GM18867 (cell line): ENCODE measurements around the gene DNAJC16.
"Not testable (repeated sequence)": the region's sequence is repeated elsewhere in the genome, so short reads cannot be mapped to it uniquely, and the experiment has no call there.

Experiments used
- ATAC-seq: cut with Tn5 transposase; IDR thresholded peaks from one replicate; pipeline ENCODE4 v1.9.1; 2021; ENCODE audit warnings: mild to moderate bottlenecking, moderate library complexity; ENCODE audit not compliant: unreplicated experiment

Gene DNAJC16

DNA sequence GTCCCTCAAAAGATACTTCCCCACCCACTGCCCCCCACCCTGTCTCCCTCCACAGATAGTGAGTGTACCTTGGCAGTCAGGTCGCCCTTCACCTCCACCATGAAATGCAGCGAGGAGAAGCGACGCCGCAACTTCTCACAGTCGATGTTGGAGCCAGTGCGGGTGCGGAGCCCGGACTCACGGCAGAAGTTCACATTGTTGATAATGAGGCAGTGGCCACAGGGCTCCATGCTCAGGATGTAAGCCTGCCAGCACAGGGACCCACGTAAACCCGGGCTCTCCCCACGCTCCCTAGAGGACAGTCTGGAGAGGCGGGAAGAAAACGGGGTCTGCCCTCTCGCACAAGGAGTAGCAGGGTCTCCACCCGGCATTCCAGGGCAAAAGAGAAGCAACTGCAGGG lies 19.8 kb upstream of the DNAJC16 start:
- ATAC-seq: no peak

DNA sequence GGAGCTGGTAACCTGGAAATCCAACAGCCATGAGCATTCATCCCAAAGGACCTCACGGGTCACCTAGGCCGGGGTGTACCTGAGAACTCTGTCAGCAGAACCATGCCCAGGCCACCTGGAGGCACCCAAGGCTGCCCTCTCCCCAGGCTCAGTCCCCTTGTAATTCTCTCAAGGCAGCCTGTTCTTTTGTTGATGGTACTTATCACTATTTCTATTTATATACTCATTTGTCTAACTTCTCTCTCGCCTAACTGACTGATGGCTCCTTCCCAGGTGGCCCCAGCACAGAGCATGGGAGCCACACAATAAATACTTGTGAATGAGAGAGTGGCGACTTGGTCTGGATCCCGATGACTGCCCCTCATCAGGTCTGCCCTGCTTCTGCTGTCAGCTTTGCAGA lies 19.4 kb upstream of the DNAJC16 start:
- no peak for ATAC-seq

DNA sequence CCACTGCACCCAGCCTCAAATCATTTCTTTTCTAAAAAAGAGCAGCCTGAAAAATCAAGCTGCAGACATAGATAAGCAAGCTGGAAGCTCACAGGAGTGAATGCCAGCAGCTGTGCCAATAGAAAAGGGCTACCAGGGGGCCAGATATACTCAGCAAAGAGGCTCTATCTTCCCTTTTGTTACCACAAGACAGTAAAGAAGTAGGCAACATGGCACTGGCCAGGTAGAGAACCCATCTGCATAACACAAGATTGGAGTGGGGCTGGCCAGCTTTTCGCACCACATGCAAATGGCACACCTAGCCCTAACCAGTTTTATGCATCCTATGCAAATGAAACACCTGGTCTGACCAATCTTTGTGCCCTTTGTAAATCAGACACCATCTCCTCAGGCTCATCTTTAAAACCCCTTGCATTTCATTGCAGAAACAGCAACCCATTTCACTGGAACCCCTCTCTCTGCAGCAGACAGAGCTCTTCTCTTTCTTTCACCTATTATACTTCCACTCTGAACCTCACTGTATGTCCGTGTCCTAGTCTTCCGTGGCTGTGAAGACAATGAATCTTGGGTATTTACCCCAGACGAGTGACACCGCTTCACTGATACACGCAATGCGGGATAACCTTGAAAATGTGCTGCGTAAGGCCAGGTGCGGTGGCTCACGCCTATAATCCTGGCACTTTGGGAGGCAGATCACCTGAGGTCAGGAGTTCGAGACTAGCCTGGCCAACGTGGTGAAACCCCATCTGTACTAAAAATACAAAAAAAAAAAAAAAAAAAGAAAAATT lies 17.8 kb upstream of the DNAJC16 start:
- ATAC-seq: no peak

DNA sequence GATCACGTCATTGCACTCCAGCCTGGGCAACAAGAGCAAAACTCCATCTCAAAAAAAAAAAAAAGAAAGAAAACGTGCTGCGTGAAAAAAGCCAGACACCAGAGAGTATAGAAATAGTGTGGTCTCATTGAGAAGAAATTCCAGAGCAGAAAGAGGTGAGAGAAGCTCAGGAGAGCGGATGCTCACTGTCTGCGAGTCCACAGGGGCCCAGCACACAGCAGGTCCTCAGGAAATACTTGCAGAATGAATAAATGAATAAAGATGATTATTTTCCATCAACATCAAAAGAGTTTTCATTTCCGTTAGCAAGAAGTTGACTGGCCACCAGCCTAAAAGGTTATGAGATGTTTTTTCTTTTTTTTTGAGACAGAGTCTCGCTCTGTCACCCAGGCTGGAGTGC lies 17.1 kb upstream of the DNAJC16 start:
- no peak for ATAC-seq

DNA sequence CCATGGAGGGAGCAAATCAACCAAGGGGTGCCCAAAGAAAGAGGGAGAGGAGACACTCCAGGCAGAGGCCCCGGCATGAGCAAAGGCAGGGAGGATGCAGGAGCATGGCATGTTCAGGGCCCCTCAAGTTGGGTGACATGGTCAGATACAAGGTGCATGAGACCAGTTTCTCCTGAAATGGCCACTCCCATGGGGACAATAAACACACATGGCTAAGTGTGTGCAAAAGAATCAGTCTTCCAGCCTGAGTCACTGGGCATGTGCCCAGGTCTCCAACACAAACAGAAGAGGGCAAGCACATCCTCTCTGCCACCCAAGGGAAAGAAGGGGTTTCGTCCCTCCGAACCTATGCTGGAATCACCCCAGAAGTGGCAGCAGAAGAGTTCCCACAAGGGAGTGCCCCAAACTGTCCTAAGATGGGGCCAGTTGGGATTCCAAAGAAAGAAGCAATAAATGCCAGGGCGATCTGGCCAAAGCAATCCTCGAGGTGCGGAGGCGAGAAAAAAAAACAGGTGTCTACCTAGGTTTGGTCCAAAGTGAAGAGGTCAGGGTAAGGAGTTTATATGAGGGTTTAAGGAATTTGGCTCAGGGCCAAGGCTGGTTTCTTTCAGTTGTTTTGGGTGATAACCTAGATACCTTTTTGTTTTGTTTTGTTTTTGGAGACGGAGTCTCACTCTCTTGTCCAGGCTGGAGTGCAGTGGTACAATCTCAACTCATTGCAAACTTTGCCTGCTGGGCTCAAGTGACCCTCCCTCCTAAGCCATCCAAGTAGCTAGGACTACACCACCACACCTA lies 15.8 kb upstream of the DNAJC16 start:
- no peak for ATAC-seq

DNA sequence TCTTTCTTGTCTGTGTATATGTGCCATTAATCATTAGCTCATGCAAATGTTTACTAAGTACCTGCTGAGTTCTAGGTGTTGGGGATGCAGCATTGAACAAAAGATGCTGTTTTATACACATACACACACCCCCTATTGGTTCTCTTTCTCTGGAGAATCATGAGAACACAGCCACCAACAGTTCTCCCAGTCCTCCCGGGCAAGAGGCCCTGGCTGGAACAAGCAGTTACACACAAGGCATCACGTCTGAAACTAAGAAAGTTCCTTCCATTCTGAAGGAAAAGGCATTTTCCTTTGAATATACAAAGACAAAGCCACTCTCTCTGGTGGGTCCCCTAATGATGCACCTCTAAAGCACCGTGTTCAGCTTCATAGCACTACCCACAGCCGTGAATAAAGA lies 13.5 kb upstream of the DNAJC16 start:
- no peak for ATAC-seq

DNA sequence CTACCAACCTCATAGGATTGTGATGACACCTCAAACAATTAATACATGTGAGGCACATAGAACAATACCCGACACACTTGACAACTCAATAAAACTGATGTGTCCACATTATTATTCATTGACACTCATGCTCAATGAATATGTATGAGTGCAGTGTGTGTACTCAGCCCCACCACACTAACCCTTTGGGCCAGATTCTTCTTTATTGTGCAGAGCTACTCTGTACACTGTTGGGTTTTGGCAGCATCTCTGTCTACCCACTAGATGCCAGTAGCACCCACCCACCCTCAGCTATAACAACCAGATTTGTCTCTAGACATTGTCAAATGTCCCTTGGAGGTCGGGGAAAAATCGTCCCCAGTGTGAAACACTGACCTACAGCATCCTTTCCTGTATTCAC lies 12.7 kb upstream of the DNAJC16 start:
- no peak for ATAC-seq

DNA sequence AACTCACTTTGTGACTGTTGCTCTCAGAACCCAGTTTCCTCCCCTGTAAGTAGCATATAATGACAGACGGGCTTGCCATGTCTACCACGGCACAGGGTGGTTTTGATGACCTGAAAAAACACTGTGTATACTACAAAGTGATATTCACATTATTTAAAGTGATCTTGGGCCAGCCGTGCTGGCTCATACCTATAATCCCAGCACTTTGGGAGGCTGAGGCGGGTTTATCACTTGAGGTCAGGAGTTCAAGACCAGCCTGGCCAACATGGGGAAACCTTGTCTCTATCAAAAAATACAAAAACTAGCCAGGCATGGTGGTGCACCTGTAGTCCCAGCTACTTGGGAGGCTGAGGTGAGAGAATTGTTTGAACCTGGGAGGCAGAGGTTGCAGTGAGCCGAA lies 12.1 kb upstream of the DNAJC16 start:
- not testable (repeated sequence) for ATAC-seq

DNA sequence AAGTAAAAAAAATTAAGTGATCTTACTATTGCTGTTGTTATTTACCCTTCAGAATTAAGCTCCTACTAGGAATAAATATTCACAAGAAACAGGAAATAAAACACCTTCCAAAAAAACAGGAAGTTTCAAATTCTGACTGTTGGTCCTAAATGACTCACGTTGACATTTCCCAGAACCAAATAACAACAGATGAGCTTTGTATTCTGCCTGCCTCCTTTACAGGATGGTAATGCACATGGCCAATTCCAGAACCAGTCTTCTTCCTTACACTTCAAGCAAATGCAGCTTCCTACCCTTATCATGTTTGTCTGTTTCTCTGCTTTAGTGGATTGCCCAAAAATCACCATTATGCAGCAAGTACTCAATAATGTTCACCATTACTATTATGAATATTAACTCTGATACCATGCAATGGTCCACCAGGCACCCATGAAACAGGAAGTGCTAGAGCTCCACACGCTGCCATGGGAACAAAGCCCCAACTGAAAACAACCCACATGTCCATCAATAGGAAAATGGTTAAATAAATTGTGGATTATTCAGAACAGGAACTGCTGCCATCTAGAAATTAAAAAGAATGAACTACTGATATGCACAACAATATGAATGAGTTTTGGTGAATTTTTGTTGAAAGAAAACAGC lies 11.5 kb upstream of the DNAJC16 start:
- no peak for ATAC-seq

DNA sequence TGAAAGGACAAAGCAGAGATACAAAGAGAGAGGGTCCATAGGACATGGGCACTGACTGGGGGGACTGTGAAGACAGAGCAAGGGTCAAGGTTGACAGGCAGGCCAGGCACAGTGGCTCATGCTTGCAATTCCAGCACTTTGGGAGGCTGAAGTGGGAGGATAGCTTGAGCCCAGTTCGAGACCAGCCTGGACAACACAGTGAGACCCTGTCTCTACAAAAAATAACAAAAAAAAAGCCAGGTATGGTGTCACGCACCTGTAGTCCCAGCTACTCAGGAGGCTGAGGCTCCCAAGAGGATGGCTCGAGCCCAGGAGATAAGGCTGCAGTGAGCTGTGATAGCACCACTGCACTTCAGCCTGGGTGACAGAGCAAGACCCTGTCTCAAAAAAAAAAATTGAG lies 7.0 kb upstream of the DNAJC16 start:
- ATAC-seq: no peak

DNA sequence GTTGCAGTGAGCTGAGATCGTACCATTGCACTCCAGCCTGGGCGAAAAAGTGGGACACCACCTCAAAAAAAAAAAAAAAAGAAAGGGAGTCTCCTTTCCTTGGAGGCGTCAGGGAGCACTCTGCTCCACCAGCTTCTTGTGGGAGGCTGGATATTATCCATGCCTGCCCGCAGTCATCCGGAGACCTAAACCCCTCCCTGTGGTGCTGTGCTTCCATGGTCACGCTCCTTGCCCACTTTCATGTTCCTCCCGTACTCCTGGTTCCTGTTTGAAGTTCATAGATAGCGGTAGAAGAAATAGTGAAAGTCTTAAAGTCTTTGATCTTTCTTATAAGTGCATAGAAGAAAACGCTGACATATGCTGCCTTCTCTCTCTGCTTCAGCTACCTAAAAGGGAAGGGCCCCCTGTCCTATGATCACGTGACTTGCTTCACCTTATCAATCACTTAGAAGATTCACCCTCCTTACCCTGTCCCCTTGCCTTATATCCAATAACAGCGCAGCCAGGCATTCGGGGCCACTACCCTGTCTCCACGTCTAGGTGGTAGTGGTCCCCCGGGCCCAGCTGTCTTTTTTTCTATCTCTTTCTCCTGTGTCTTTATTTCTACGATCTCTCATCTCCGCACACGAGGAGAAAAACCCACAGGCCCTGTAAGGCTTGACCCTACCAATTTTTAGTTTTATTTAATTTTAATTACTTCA lies 5.3 kb upstream of the DNAJC16 start:
- ATAC-seq: not testable (repeated sequence)

DNA sequence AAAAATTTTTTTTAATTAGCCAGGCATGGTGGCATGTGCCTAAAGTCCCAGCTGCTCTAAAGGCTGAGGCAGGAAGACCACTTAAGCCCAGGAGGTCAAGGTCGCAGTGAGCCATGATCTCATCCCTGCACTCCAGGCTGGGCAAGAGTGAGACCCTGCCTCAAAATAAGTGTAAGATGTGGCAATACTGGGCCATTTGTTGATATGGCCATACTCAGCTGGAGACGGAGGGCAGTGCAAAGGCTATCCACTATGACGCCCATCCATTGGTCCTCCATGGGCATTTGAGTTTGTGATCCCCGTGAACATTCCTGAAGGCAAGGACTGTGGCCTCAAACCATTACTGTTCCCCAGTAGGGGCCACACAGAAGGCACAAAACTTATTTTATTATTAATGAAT lies 4.1 kb upstream of the DNAJC16 start:
- no peak for ATAC-seq

DNA sequence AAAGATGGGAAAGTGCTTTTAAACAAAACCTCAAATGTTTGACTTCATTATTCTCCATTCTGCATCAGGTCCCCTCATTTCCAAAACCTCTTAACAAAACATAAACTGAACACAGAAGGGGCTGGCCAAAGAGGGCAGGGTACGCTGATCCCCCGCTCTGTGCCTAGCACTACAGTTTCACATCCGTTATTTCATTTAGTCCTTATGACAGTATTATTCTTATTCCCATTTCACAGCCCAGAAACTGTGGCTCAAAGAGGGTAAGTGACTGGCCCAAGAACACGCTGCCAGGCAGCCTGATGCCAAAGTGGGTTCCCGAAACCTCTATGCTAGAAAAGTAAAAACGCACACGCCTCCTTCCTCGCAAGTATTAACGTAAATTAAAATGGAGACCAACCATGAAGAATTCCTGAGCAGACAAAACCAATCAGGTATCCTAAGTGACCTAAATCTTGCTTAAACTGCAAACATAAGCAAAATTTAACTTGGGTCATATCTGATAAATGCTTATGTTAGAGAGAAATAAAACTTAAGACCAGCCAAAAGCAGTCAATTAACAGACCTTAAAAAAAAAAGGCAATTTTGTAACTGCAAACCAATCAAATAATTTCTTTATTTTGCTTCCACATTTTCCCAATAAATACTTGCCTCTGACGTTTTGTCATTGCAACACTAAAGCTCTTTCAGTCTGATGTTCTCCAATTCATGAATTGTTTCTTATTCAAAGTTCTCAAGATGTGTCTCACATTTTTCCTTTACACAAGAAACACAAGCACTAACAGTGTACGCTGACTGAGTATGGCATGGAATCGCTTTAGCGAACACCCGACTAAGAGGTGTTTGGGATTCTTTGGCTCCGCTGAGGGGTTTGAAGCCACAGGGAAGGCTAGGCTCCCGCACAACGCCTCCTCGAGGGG lies 3.3 kb upstream of the DNAJC16 start:
- ATAC-seq: no peak

DNA sequence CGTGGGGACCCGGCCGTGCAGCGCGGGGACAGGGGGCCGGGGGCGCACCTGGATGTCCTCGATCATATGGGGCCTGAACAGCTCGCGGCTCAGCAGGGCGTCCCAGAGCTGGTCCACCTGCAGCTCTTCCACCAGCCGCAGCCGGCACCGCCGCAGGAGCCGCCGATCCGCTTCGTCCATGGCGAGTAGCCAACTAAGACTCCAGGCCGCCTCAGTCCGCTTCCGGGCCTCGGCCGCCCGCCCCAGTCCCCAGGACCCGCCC lies 2.7 kb upstream of the DNAJC16 start, which contains the start of gene CASP9:
Gene CASP9 (minus strand): TSS at position 195 of the 262 bp plus-strand sequence. CDS start 15 bp downstream, at position 180.
- ATAC-seq: no peak

DNA sequence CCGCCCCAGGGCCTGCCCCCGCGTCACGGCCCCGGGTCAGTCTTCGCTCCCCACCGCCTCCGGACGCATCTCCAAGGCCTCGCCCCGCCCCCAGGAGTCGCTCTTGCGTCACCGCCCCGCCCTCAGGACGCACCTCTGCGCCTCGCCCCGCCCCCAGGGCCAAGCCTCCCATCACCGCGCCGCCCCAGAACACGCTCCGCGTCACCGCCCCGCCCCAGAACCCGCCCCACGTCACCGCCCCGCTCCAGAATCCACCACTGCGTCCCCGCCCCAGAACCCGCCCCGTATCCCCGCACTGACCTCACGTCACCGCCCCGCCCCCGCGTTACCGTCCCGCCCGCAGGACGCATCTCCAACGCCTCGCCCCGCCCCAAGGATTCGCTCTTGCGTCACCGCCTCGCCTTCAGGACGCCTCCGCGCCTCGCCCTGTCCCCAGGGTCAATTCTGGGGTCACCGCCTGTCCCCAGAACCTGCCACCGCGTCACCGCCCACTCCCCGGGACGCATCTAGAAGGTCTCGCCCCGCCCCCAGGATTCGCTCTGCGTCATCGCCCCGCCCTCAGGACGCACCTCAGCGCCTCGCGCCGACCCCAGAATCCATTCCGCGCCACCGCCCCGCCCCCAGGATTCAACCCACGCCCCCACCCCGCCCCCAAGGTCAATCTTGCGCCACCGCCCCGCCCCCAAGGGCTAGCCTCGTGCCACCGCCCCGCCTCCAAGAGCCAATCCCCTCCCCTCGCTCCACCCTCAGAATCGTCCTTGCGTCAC lies 2.2 kb upstream of the DNAJC16 start:
- ATAC-seq: peak; percentile 43

DNA sequence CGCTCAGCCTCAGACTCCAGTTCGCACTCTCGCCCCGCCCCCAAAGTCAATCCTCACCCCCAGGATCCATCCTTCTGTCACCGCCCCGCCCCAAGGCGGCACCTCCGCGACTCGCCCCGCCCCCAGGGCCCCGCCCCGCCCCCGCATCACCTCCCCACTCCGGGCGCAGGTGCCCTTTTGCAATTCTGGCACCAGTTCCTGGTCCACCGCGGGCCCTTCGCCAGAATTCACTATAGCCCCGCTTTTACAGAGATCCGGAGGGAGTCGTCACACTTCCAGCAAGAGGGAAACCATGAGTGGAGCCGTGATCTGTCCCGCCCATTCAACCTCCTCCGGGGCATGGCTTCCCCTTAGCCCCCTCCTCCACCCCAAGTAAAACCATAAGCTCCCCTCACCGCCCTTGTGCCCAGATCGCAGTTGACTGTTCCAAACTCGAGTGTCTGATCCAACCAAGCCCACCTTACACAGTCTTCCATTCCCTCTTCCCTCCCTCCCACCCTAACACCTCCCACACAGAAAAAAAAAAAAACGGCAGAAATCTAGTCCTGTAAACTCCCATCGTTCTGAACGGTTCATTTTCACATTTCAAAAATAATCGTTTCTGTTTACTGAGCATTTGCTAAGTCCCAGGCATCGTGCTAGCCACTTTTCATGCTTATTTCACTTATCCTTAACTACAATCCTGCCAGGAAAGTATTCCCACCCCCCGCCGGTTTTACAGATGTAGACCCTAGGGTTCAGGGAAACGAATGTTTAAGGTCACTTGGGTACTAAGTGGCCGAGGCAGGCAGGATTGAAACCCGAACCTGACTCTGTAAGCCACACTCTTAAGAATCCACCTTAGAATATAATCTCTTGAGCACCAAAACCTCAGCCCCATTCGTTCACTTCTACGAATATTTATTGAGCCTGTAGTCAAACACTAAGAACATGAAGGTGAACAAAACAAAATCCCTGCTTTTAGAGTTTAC lies 1.3 kb upstream of the DNAJC16 start:
- no peak for ATAC-seq

DNA sequence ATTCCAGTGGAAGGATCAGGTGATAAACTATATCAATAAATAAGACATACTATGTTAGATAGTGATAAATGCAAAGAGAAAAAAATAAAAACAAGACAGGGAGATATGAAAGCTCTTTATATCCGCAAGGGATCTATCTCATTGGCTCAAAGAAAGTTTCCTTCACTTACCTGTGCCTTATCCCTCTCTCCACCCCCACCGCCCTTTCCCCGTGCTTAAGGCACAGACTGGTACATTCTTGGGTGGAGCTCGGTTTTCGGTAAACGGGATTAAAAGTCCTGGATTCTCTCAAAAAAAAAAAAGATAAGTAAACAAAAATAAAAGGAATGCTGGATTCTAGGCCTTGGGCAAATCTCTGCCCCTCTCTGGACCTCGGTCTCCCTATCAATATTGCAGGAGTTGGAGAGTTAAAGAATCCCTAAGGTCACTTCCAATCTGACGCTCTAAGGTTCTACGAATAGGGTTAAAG lies 593 bp upstream of the DNAJC16 start:
- no peak for ATAC-seq

DNA sequence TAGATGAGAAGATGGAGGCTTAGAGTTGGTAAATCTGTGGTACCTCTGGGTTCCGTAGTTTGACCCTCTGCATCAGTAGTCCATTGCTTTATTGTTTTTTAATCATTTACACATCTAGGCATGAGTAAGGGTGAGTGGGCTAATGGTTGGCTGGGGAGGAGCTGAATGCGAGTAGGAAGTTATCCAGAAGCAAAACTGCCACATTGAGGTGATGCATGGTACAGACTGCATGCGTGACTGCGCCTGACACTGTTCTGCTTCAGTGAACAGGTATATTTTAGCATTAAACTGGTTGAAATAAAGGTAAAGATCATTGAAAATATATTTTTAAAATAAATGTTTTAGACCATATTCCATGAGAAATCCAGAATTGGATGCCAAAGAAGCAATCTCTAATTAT lies 4.4 kb downstream of the DNAJC16 start:
- ATAC-seq: no peak
